ENCODE data around the gene SLC9A9. TPM values are rescaled to one million over a fixed set of nuclear protein-coding genes. Genes with fewer than 3 reads are reported as not detected.

The SLC9A9 gene
- polyA plus RNA-seq, 1 donor (not counting 4 experiments of a cell fraction or from before 2014, with no cell fraction given): 5.2 TPM

GRCh38 chr3:143445118-143445517 lies 403.1 kb downstream of the SLC9A9 start:
- Histone ChIP-seq H3K27ac (ENCODE audit: control insufficient read depth, insufficient read depth, low read length) (peak overlapping the region; percentile 87), H2AFZ (ENCODE audit: control insufficient read depth, low read length) (peak overlapping the region; percentile 11), H3K36me3 (ENCODE audit: control insufficient read depth in 2 of 2, extremely low read depth in 1 of 2, insufficient read depth in 2 of 2, low read length in 2 of 2) (no peaks in the 10 kb centered on the region), H3K9me3 (ENCODE audit: control insufficient read depth, low read depth, low read length) (no peaks in the 10 kb centered on the region), H3K9ac (ENCODE audit: control insufficient read depth, extremely low read depth, insufficient read depth, low read length) (no peak overlapping the region), H3K4me3 (ENCODE audit: control insufficient read depth in 2 of 3, extremely low read depth in 1 of 3, insufficient read depth in 2 of 3, low read depth in 1 of 3, low read length in 3 of 3) (no peak overlapping the region), H3K9me1 (ENCODE audit: control insufficient read depth, extremely low read depth, insufficient read depth, low read length) (no peaks in the 10 kb centered on the region), H3K27me3 (ENCODE audit: control insufficient read depth, extremely low read depth, insufficient read depth, low read length) (no peaks in the 10 kb centered on the region), H4K20me1 (ENCODE audit: control insufficient read depth, extremely low read depth, insufficient read depth, low read length) (no peaks in the 10 kb centered on the region), H3K79me2 (ENCODE audit: control insufficient read depth, insufficient read depth, low read length) (no peaks in the 10 kb centered on the region), H3K4me2 (ENCODE audit: control insufficient read depth, extremely low read depth, insufficient read depth, low read depth, low read length) (peak overlapping the region; percentile 25), H3K4me1 (ENCODE audit: control insufficient read depth, extremely low read depth, insufficient read depth, low read length) (peaks cover 27% of the 10 kb centered on the region)
- TF ChIP-seq EZH2 (IDR thresholded peaks at IDR 0.05; ENCODE audit: low read length) (no peak), CTCF (optimal IDR thresholded peaks at IDR 0.05 in 1 of 3, IDR thresholded peaks at IDR 0.05 in 1 of 3, conservative IDR thresholded peaks at IDR 0.05 in 1 of 3; ENCODE audit: extremely low read depth in 1 of 3, insufficient read depth in 2 of 3, low read length in 3 of 3) (no peak)
- peak; percentile 91 for FAIRE-seq
- dilution Hi-C loops (cut with MboI; ENCODE audit: extremely low pct_ligation_motif_present, low sequenced_read_pairs): no loop called here
- DNase-seq (ENCODE audit: low read depth, low spot score): peak; percentile 54

- peaks cover 27% of the 10 kb centered on the region for H3K4me1 ChIP-seq (ENCODE audit: control insufficient read depth, extremely low read depth, insufficient read depth, low read length)
- TF ChIP-seq CTCF (optimal IDR thresholded peaks at IDR 0.05 in 1 of 3, IDR thresholded peaks at IDR 0.05 in 1 of 3, conservative IDR thresholded peaks at IDR 0.05 in 1 of 3; ENCODE audit: extremely low read depth in 1 of 3, insufficient read depth in 2 of 3, low read length in 3 of 3): no peak
- no peak for TF ChIP-seq EZH2 (IDR thresholded peaks at IDR 0.05; ENCODE audit: low read length)
- H2AFZ ChIP-seq (ENCODE audit: control insufficient read depth, low read length): peak overlapping the region; percentile 4
- no peaks in the 10 kb centered on the region for H3K27me3 ChIP-seq (ENCODE audit: control insufficient read depth, extremely low read depth, insufficient read depth, low read length)
- H4K20me1 ChIP-seq (ENCODE audit: control insufficient read depth, extremely low read depth, insufficient read depth, low read length): no peaks in the 10 kb centered on the region
- peak overlapping the region; percentile 30 for H3K4me2 ChIP-seq (ENCODE audit: control insufficient read depth, extremely low read depth, insufficient read depth, low read depth, low read length)
- DNase-seq (ENCODE audit: low read depth, low spot score) (peak; percentile 81), FAIRE-seq (peak; percentile 91)
- no peak overlapping the region for H3K4me3 ChIP-seq (ENCODE audit: control insufficient read depth in 2 of 3, extremely low read depth in 1 of 3, insufficient read depth in 2 of 3, low read depth in 1 of 3, low read length in 3 of 3)
- H3K9ac ChIP-seq (ENCODE audit: control insufficient read depth, extremely low read depth, insufficient read depth, low read length): peak overlapping the region; percentile 24
- H3K79me2 ChIP-seq (ENCODE audit: control insufficient read depth, insufficient read depth, low read length): no peaks in the 10 kb centered on the region
- H3K27ac ChIP-seq (ENCODE audit: control insufficient read depth, insufficient read depth, low read length): peak overlapping the region; percentile 87
- H3K9me1 ChIP-seq (ENCODE audit: control insufficient read depth, extremely low read depth, insufficient read depth, low read length): no peaks in the 10 kb centered on the region
- H3K9me3 ChIP-seq (ENCODE audit: control insufficient read depth, low read depth, low read length): no peaks in the 10 kb centered on the region
- no peaks in the 10 kb centered on the region for H3K36me3 ChIP-seq (ENCODE audit: control insufficient read depth in 2 of 2, extremely low read depth in 1 of 2, insufficient read depth in 2 of 2, low read length in 2 of 2)
- dilution Hi-C loops (cut with MboI; ENCODE audit: extremely low pct_ligation_motif_present, low sequenced_read_pairs): no loop called here
Measured at GRCh38 chr3:143443851-143444331, 404.4 kb downstream of the SLC9A9 start.

Measured in keratinocyte (primary cell).